SK-N-SH treated with all-trans-retinoic acid at 6 μM for 48 hours (cell line): Measurements from ENCODE around the gene CLCF1.

ENCODE experiments used
- ATAC-seq: fragments of 200-7000 bp; cut with Tn5 transposase; 3 replicates; pipeline ENCODE4 v1.9.1; 2020; ENCODE audit warnings: mild to moderate bottlenecking, moderate library complexity
- ARNTL ChIP-seq: fragments of 450-650 bp; formaldehyde crosslinking; IDR thresholded peaks from 2 replicates; pipeline ENCODE4 v1.5.0; 2020; ENCODE audit warnings: low read depth, mild to moderate bottlenecking, moderate library complexity, borderline replicate concordance
- BACH2 ChIP-seq: fragments of 250-450 bp; sonication (Bioruptor Pico); IDR thresholded peaks from 2 replicates; pipeline ENCODE4 v1.9.0; 2021; ENCODE audit warnings: mild to moderate bottlenecking, borderline replicate concordance
- CREB5 ChIP-seq: fragments of 250-450 bp; sonication (Bioruptor Pico); IDR thresholded peaks from 2 replicates; pipeline ENCODE4 v1.5.1; 2020; ENCODE audit warnings: low read depth, mild to moderate bottlenecking, moderate library complexity
- CSDC2 ChIP-seq: fragments of 250-450 bp; sonication (Bioruptor Pico); IDR thresholded peaks from 2 replicates; pipeline ENCODE4 v1.5.0; 2020; ENCODE audit warnings: mild to moderate bottlenecking, moderate library complexity
- CSRNP3 ChIP-seq: fragments of 250-450 bp; sonication (Bioruptor Pico); IDR thresholded peaks from 2 replicates; pipeline ENCODE4 v1.5.1; 2021; ENCODE audit warnings: mild to moderate bottlenecking, moderate library complexity
- ESRRG ChIP-seq: fragments of 250-450 bp; sonication (Bioruptor Pico); IDR thresholded peaks from 2 replicates; pipeline ENCODE4 v1.6.1; 2021; ENCODE audit warnings: mild to moderate bottlenecking
- GLIS3 ChIP-seq: fragments of 250-450 bp; sonication (Bioruptor Pico); IDR thresholded peaks from 2 replicates; pipeline ENCODE4 v1.5.0; 2020; ENCODE audit warnings: mild to moderate bottlenecking, moderate library complexity
- ISL1 ChIP-seq: fragments of 250-450 bp; sonication (Bioruptor Pico); IDR thresholded peaks from 2 replicates; pipeline ENCODE4 v2.1.2; 2022; ENCODE audit warnings: mild to moderate bottlenecking, moderate library complexity
- PATZ1 ChIP-seq: fragments of 250-450 bp; sonication (Bioruptor Pico); IDR thresholded peaks from 2 replicates; pipeline ENCODE4 v1.8.0; 2020; ENCODE audit warnings: mild to moderate bottlenecking, moderate library complexity, borderline replicate concordance
- POU6F1 ChIP-seq: fragments of 250-450 bp; sonication (Bioruptor Pico); IDR thresholded peaks from 2 replicates; pipeline ENCODE4 v1.8.0; 2021; ENCODE audit warnings: low read depth, mild to moderate bottlenecking, moderate library complexity, borderline replicate concordance
- RARB ChIP-seq: fragments of 250-450 bp; sonication (Bioruptor Pico); IDR thresholded peaks from 2 replicates; pipeline ENCODE4 v1.8.0; 2021; ENCODE audit warnings: mild to moderate bottlenecking, moderate library complexity
- SNAI2 ChIP-seq: fragments of 250-450 bp; sonication (Bioruptor Pico); IDR thresholded peaks from 2 replicates; pipeline ENCODE4 v1.5.0; 2020; ENCODE audit warnings: mild to moderate bottlenecking, moderate library complexity
- TCF4 ChIP-seq: fragments of 250-450 bp; sonication (Bioruptor Pico); IDR thresholded peaks from 2 replicates; pipeline ENCODE4 v1.8.0; 2021; ENCODE audit warnings: mild to moderate bottlenecking, moderate library complexity, borderline replicate concordance
- TSHZ2 ChIP-seq: fragments of 250-450 bp; sonication (Bioruptor Pico); IDR thresholded peaks from 2 replicates; pipeline ENCODE4 v1.5.0; 2020; ENCODE audit warnings: mild to moderate bottlenecking, moderate library complexity
- ZC3H10 ChIP-seq: fragments of 250-450 bp; sonication (Bioruptor Pico); IDR thresholded peaks from 2 replicates; pipeline ENCODE4 v1.5.1; 2021; ENCODE audit warnings: mild to moderate bottlenecking, moderate library complexity
- ZFP3 ChIP-seq: fragments of 250-450 bp; sonication (Bioruptor Pico); IDR thresholded peaks from 2 replicates; pipeline ENCODE4 v1.5.0; 2020; ENCODE audit warnings: mild to moderate bottlenecking, moderate library complexity
- ZFP30 ChIP-seq: fragments of 450-650 bp; formaldehyde crosslinking; IDR thresholded peaks from 2 replicates; pipeline ENCODE4 v1.5.0; 2022; ENCODE audit warnings: mild to moderate bottlenecking, moderate library complexity
- ZNF565 ChIP-seq: fragments of 450-650 bp; formaldehyde crosslinking; conservative IDR thresholded peaks from 2 replicates; pipeline ENCODE4 v1.5.0; 2020; ENCODE audit warnings: low read depth, mild to moderate bottlenecking, moderate library complexity
- ZNF70 ChIP-seq: fragments of 450-650 bp; formaldehyde crosslinking; IDR thresholded peaks from 2 replicates; pipeline ENCODE4 v1.5.0; 2020; ENCODE audit warnings: mild to moderate bottlenecking, moderate library complexity
- ZNF8 ChIP-seq: fragments of 450-650 bp; formaldehyde crosslinking; IDR thresholded peaks from 2 replicates; pipeline ENCODE4 v1.5.0; 2020; ENCODE audit warnings: mild to moderate bottlenecking, moderate library complexity

Gene CLCF1

GRCh38 chr11:67392183-67392715, 18.9 kb upstream of the CLCF1 start (continued):
- TF ChIP-seq ZNF70 (CRISPR knock-in tag), result no peak
- TF ChIP-seq CSDC2, result no peak
- no peak for TF ChIP-seq POU6F1

GRCh38 chr11:67391304-67392182, 18.1 kb upstream of the CLCF1 start, which contains the start of gene RAD9A:
TSS of gene RAD9A (plus strand) at chr11:67391986. CDS start at chr11:67392045, 59 bp downstream.
- TF ChIP-seq TSHZ2 (CRISPR knock-in tag) (0 out of 2 replicates have a peak, but pooled peaks have one; percentile 17), ISL1 (CRISPR knock-in tag) (no peak), ARNTL (CRISPR knock-in tag) (peak; percentile 97), CSDC2 (no peak; the same call in 1 of the 2 replicates), ZNF70 (CRISPR knock-in tag) (no peak), PATZ1 (no peak), CSRNP3 (CRISPR knock-in tag) (no peak), ZFP3 (0 out of 2 replicates have a peak, but pooled peaks have one; percentile 60), POU6F1 (no peak), SNAI2 (CRISPR knock-in tag) (no peak)
- ATAC-seq, result peak; percentile 77

GRCh38 chr11:67390947-67391303, 17.5 kb upstream of the CLCF1 start:
- TF ChIP-seq SNAI2 (CRISPR knock-in tag), result no peak
- no peak for TF ChIP-seq ZNF8 (CRISPR knock-in tag)
- no peak for TF ChIP-seq ISL1 (CRISPR knock-in tag)
- TF ChIP-seq CSRNP3 (CRISPR knock-in tag), result no peak
- TF ChIP-seq ZNF565 (CRISPR knock-in tag), result no peak
- TF ChIP-seq POU6F1, result no peak
- TF ChIP-seq TCF4, result no peak
- TF ChIP-seq BACH2 (CRISPR knock-in tag), result no peak
- TF ChIP-seq ZNF70 (CRISPR knock-in tag), result no peak
- TF ChIP-seq ZFP30 (CRISPR knock-in tag), result no peak
- no peak for TF ChIP-seq RARB (CRISPR knock-in tag)
- TF ChIP-seq ESRRG (CRISPR knock-in tag), result no peak
- no peak for TF ChIP-seq CREB5 (CRISPR knock-in tag)
- TF ChIP-seq ZC3H10 (CRISPR knock-in tag), result no peak
- TF ChIP-seq GLIS3 (CRISPR knock-in tag), result no peak; the same call in 1 of the 2 replicates
- TF ChIP-seq ZFP3, result no peak
- ATAC-seq, result no peak
